Measurements from ENCODE around the gene LDLRAP1.

GRCh38 chr1:25544243-25544764 lies 898 bp downstream of the LDLRAP1 start:
- TF ChIP-seq EZH2 (IDR thresholded peaks at IDR 0.05; ENCODE audit: insufficient read depth, poor library complexity, severe bottlenecking) = no peak
- no peak for TF ChIP-seq EZH2phosphoT487 (IDR thresholded peaks at IDR 0.05; ENCODE audit: insufficient read depth, low read depth)

Measured in GM23248 (cell line).